ENCODE data around the gene ULBP3.

The ULBP3 gene

DNA sequence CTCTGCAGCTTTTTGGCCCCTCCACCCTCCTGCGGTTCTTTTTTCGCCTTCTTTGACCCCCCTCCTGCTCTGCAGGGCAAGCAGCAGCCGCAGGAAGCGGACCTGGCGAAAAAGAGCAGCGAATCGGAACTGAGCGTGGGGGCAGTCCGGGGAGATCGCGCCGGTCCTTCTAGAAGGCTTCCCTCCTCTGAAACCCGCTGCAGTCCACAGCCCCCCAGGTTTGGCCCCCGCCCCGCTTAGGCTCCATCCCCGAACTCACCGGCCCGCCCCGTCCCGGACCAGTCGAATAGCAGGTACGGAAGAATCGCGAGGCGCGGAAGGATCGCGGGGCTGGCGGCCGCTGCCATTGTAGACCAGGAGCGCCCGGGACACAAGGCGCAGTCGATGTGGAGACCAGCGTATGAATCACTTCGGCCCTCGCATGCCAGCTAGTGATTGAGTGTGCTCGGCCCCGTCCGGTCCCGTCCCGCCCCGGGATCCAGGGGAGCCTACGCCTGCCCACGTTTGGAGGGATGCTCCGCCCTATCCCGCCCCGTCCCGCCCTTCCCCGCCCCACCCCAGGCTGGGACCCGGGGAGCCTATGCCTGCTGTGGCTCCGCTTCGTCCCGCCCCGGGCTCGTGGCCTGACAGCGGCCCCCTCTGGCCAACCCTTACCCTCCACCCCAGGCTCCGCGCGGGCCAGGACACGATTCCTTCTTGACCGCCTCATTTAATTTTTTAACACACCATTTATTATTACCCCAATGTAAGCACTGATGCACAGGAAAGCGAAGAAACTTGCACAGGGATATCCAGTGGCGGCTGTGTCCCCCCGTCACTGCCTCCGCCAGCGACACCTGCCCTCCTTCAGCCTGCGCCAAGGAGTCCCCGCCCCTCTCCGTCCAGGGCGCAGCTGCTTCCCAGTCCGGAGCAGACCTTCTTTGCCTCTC is at the start of gene ULBP3:
ULBP3 (minus strand) TSS at position 402 of the 929 bp plus-strand sequence; CDS start at position 347, 55 bp downstream.
- peak; percentile 74 for DNase-seq

- no peak for DNase-seq
These were observed 49.7 kb upstream of the ULBP3 start for GRCh38 chr6:150118627-150119026.

DNA sequence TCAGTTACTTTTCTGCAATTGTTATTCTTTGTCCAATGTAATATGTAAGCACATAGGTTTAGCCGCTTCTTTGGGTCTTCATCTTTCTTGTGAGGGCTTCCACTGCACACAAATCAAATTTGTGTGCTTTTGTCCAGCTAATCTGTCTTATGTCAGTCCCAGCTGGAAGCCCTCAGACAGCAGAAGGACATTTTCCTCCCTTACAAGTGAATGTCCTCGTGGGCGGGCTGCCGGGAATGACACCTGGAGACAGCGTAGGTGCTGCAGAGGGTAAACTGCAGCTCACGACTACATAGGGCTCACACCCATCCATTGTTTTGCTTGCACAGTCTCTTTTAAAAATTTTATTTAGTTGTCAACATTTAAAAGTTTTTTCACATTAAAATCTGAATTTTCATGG is 49.3 kb upstream of the ULBP3 start:
- DNase-seq, result no peak

DNA sequence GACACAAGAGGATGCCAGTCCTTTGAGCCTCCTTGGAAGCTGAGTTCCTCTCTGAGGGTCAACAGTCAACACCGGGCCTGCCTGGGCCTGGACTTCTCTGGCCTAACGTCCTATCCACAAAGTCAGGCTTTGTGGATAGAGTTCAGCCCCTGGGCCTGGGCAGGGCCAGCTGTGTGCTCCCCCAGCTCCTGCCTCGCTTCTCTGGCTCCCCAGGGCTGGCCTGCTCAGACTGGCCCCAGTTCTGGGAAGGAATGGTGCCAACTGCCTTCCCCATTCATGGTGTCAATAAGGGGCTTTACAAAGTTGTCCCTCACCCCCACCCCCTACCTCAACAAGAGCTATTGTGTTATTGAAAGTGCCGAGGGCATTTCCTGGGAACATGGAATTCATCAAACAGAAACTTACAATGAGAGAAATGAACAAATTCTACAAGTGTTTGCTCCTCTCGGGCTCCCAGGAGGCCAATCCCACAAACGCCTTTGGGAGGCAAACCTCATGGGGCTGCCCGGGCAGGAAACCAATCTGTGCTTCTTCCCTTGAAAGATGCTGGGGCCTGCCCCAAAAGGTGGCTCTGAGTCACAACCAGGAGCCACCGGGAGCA is 47.4 kb upstream of the ULBP3 start:
- no peak for DNase-seq

- DNase-seq, result no peak
These were observed 46.8 kb upstream of the ULBP3 start for GRCh38 chr6:150115769-150116168.

DNA sequence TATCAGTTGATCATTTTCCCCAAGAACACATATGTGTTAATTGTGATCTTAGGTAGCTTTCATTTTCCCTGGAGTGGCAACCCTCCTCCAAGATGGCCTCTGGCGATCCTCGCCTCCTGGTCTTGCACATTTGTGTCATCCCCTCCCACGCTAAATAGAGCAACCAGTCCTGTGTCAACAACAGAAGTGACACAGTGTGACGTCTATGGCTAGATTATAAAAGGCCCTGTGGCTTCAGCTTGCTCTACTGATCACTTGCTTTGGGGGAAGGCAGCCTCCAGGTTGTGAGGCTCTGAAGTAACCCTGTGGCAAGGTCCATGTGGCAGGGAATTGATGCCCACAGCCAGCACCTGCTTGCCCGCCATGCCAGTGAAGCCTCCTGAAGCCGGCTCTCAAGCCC is 43.3 kb upstream of the ULBP3 start:
- no peak for DNase-seq

DNA sequence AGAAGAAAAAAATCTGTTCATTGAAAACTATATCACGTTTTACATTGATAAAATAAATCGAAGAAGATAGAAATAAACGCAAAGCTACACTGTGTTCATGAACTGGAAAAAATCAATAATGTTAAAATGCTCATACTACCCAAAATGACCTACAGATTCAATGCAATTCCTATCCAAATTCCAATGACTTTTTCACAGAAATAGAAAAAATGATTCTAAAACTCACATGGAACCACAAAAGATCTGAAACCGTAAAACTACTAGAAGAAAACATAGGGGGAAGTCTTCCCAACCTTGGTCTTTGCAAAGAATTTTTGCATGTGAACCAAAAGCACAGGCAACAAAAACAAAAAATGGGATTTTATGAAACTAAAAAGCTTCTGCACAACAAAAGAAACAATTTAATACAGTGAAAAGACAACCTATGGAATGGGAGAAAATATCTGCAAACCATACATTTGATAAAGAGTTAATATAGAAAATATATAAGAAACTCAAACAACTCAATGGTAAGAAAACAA is 33.9 kb upstream of the ULBP3 start:
- no peak for DNase-seq

DNA sequence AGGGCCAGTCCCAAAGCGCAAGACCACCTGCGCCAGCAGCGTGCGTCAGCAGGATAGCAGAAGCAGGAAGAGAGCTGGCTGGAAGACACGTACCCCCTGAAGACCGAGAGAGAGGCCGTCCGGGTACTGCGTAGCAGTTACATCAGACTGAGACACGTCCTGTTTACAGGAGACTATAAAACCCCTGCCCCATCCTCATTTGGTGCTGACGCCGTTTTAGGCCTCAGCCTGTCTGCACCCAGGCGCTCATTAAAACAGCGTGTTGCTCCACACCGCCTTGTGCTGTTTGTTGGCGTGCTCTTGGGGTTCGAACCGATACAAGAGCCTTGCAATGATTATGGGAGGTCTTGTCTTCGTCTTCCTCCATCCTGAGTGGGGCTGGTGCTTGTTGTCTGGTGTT is 31.8 kb upstream of the ULBP3 start:
- no peak for DNase-seq

GRCh38 chr6:150099953-150100352 is 31.0 kb upstream of the ULBP3 start:
- no peak for DNase-seq

DNA sequence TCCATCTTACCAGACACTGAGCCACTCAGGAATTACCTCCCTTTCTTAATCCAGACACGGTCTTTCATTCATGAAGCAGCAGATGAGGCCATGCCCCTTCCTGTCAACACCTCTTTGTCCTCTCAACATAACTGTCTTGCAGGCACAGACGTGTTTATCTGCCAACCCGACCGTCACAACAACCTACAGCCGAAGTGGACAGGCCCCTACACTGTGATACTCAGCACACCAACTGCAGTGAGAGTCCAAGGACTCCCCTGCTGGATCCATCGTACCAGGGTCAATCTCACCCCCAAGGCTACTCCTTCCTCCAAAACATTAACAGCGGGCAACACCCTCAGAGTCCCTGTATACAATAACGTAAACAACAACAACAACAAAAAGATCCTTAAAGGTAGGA is 30.6 kb upstream of the ULBP3 start:
- no peak for DNase-seq

DNA sequence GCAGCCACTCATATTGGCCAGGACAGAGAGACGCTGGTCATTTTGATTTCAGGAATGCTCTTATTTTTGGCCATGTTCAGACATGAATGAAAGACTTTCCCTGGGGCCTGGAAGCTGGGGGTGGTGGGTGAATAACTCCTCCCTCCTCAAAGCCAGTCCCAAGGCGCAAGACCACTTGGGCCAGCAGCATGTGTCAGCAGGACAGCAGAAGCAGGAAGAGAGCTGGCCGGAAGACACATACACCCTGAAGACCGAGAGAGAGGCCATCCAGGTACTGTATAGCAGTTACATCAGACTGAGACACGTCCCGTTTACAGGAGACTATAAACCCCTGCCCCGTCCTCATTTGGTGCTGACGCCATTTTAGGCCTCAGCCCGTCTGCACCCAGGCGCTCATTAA is 29.2 kb upstream of the ULBP3 start:
- no peak for DNase-seq

DNA sequence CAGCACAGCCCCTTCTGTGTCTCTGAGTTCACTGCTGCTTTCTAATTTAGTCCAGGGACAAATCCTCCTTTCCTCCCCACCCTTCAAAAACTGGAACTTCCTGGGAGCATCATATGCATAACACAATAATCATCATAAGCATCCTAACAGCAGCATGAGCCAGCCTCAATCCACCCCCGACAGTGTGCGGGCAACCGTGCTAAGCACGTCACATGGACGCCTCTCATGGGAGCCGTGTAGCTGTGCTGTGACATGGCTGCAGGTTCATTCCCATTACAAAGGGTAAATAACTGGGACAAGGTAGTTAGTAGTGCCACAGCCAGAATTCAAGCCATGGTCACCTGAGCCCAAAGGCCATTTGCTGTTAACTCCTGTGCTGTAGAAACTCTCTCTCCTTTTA is 24.5 kb upstream of the ULBP3 start:
- DNase-seq, result no peak

- DNase-seq, result no peak
These were observed 22.6 kb upstream of the ULBP3 start for GRCh38 chr6:150091476-150091875.

GRCh38 chr6:150090328-150090727 is 21.4 kb upstream of the ULBP3 start:
- DNase-seq, result no peak

- no peak for DNase-seq
These were observed 19.7 kb upstream of the ULBP3 start for GRCh38 chr6:150088481-150089154.

DNA sequence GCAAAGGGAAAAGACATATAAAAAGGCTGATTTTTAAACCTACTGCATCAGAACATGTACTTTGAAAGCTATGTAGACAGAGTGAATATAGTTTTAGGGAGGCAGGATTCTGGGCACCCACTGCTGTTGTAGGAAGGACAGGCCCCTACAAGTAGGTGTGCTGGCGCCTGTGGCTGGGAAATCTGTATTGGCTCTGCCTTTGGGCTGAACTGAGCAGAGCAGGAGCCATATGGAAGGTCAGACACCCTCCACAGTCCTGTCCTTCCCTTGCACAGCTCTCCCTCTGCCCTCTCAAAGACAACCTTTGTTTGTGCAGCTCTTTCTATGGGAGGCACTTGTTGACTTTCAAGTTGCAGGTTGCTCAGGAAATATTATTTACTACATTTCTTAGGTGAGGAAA is 18.4 kb upstream of the ULBP3 start:
- no peak for DNase-seq

GRCh38 chr6:150086026-150086425 is 17.1 kb upstream of the ULBP3 start:
- DNase-seq, result no peak

DNA sequence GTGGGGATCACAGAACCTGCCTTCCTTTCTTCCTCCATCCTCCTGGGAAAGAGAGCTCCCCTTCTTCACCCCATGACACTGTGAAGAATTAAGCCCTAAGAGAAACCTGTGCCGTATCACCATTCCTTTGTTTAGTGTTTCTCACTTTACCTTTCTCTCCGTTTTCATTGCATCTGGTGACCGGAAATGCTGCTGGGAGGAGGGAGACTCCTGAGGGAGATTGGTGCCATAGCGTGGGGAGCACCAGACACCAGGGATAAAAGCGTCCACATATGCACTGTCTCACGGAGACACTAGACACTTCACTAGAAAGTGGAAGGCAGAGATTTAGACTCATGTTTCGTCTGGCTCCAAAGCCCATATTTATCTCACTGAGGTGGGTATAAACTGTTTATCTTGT is 15.5 kb upstream of the ULBP3 start:
- DNase-seq, result no peak

DNA sequence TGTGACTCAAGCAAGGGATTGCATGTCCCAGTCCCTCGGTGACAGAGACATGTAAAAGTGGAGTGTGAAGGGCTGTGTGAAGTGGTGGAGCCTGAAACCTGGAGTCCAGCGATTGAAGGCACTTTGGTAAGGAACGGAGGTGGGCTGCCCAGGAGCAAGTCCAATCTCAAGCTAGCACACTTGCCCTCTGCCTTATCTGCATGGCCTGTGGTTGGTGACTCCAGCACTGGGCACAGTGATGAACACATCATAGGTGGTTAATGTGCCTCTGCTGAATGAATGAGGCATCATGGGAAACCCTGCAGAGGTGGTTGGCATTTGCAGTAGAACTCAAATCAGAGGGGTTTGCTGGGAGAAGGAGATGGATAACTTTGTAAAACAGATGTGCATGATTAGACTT is 14.9 kb upstream of the ULBP3 start:
- DNase-seq, result no peak

GRCh38 chr6:150081702-150082101 is 12.8 kb upstream of the ULBP3 start:
- DNase-seq, result no peak

DNA sequence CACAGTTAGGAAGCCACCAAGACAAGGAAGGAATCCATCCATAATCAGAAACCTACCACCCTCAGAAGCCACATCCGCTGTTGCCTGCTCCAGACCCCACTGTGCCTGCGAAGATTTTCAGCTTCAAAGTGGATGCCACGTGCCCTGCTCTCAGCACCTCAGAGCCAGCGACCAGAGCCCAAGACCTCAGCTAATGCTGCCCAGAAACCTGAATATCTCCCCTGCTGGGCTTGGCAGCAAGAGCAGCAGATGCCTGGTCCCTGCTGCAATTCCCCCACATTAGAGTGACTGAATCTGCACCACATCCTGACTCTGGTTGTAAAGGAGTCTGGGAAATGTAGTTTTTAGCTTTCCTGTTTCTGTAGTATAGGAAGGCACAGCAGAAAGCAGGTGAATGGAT is 10.7 kb upstream of the ULBP3 start:
- no peak for DNase-seq

DNA sequence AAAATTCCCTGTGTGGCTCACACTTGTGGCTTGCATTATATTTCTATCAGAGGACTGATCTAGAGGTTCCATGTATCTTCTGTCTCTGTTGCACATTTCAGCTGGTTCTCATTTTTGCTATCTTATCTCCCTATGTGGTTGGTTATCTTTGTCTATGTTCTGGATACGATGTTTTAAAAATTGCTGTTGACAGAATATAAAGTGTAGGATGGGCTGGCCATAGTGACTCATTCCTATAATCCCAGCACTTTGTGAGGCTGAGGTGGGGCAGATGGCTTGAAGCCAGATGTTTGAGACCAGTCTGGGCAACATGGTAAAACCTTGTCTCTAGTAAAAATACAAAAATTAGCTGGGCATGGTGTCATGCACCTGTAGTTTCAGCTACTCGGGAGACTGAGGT is 9.9 kb upstream of the ULBP3 start:
- DNase-seq, result no peak

- no peak for DNase-seq
These were observed 7.4 kb upstream of the ULBP3 start for GRCh38 chr6:150076196-150076893.

Data from activated CD4-positive, alpha-beta T cell treated with anti-CD3 and anti-CD28 coated beads for 48 hours (primary cell).